ENCODE results near the gene PIK3IP1.
"Not testable (repeated sequence)": the region's sequence is repeated elsewhere in the genome, so short reads cannot be mapped to it uniquely, and the experiment has no call there.

PIK3IP1 gene

GRCh38 chr22:31314220-31314619 is 21.9 kb upstream of the PIK3IP1 start:
- H3K4me3 ChIP-seq: not testable (repeated sequence)
- H3K27ac ChIP-seq: peak overlapping the region in 8 of 21 experiments; percentile 40 to 74 (median 66)

- Histone ChIP-seq H3K27ac (peak overlapping the region in 17 of 21 experiments; percentile 1 to 74 (median 63)), H3K4me3 (no peak overlapping the region)
These were observed 21.3 kb upstream of the PIK3IP1 start for GRCh38 chr22:31313366-31314147.

GRCh38 chr22:31308181-31308580 is 15.9 kb upstream of the PIK3IP1 start:
- Histone ChIP-seq H3K27ac (no peak overlapping the region), H3K4me3 (no peak overlapping the region)

GRCh38 chr22:31305194-31305593 is 12.9 kb upstream of the PIK3IP1 start:
- Histone ChIP-seq H3K27ac (no peak overlapping the region), H3K4me3 (no peak overlapping the region)

DNA sequence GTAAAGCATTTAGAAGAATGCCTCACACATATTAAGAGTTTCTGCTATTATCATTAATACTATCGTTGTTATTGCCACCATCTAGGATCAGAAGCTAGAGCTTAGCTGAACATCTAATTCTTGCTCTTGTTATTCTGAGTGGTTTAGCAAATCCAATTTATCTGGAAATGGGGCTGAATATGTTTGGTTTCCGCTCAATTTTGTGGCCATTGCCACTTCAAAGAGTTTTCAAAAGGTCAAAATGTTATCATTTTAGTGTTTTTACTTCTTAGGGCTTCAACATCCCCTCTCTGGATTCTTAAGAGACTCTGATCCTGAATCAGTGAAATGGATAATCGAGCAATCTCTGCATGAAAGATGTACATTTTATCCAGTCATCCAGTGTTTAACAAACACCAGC is 10.2 kb upstream of the PIK3IP1 start:
- H3K4me3 ChIP-seq: no peak overlapping the region
- H3K27ac ChIP-seq: no peak overlapping the region

DNA sequence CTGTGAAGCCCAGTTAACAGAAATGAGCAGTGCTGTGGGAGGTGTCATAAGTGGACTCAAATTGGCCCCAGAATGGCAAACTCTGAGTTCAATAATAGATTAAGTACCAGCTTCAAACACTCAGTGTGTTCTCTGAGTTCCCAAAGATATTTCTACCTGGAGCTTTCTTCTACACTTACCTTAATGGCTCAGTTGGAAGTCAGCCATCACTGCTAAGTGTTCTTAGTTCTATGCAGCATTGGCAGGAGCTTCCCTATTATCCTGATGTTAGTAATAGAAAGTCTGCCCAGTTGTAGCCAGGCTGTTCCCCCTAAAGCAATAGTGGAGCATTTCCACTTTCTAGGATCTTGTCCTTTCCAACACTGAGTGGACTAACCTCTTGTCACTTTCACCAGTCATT is 9.7 kb upstream of the PIK3IP1 start:
- Histone ChIP-seq H3K4me3 (no peak overlapping the region), H3K27ac (no peak overlapping the region)

DNA sequence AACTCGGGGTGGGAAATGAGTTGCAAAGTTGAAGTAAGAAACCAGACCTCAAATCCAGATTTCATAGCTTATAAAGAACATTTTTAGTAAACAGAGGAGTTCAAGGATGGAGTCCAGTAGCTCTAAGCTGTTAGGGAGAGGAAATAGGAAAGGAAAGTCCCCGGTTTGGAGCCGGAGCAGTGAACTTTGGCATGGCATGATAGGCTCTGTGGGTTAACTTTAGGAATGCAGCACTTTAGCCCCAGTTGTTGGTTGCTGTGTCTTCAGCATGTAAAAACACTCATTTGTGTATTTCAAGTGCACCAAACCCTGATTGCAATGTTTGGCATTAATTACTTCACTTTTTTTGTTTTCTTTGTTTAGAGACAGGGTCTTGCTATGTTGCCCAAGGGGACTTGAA is 8.6 kb upstream of the PIK3IP1 start:
- H3K27ac ChIP-seq: no peak overlapping the region
- H3K4me3 ChIP-seq: no peak overlapping the region

DNA sequence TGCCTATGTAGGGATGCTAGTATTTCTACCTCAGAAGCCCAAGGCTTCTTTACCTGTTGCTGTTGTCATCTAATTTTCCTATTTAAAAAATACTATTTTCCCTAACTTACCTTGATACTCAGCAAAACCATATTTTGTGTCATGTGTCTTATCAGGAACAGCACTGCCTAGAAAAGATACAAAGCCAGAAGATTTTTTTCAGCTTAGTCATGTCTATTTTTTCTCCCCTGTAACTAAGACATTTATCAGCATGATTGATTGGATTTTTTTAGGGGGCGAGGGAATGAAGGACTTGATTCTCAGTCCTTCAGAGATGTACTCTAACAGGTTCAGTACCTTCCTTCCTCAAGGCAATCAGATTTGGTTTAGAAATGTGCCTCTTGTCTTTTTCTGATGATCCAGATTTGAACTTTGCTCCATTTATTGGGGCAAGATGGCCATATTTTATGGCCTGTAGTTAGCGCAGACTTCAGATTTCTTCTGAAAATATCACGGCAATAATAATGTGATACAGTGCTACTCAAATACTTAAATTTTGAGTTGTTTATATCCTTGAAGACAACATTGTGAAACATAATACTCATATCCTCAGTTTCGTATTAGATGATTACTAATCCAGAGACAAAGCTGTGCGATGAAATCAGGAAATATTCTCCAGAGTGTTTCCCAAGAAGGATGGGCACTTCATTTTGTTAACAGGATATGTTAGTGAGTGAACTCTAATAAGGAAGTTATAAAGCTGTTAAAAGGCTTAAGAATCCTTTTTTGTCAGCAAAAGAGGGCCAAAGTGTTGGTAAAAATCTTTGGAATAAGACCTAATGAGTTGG is 3.8 kb upstream of the PIK3IP1 start:
- no peak overlapping the region for H3K4me3 ChIP-seq
- H3K27ac ChIP-seq: peak overlapping the region in 18 of 21 experiments; percentile 35 to 78 (median 64)

GRCh38 chr22:31295360-31295759 is 3.1 kb upstream of the PIK3IP1 start:
- Histone ChIP-seq H3K4me3 (no peak overlapping the region), H3K27ac (peak overlapping the region in 16 of 21 experiments; percentile 35 to 78 (median 62))

GRCh38 chr22:31291481-31292235 is 630 bp downstream of the PIK3IP1 start:
- Histone ChIP-seq H3K27ac (peak overlapping the region; percentile 72 to 100 (median 97)), H3K4me3 (peak overlapping the region; percentile 57 to 84 (median 77))

- Histone ChIP-seq H3K4me3 (peak overlapping the region; percentile 57 to 84 (median 77)), H3K27ac (peak overlapping the region; percentile 72 to 100 (median 97))
These were observed 1.5 kb downstream of the PIK3IP1 start for GRCh38 chr22:31290494-31291471.

DNA sequence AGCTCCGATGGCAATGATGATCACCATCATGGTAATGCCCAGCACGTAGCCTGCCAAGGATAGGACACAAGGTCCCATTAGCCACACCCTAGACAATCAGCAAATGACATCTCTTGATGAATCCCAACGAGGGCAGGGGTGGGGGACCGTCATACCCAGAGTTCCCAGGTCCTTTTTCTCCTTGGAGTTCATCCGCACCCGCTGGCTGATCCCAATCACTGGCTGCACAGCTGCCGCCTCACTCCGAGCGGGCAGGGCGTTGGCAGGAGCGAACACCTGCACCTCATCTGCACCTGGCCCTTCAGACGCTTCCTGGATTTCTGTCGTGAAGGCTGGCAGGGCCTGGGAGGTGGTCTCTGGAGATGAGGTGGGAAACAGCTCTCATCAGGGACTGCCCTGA is 2.9 kb downstream of the PIK3IP1 start:
- peak overlapping the region in 6 of 7 experiments; percentile 57 to 84 (median 74) for H3K4me3 ChIP-seq
- H3K27ac ChIP-seq: peak overlapping the region in 20 of 21 experiments; percentile 30 to 100 (median 96)

DNA sequence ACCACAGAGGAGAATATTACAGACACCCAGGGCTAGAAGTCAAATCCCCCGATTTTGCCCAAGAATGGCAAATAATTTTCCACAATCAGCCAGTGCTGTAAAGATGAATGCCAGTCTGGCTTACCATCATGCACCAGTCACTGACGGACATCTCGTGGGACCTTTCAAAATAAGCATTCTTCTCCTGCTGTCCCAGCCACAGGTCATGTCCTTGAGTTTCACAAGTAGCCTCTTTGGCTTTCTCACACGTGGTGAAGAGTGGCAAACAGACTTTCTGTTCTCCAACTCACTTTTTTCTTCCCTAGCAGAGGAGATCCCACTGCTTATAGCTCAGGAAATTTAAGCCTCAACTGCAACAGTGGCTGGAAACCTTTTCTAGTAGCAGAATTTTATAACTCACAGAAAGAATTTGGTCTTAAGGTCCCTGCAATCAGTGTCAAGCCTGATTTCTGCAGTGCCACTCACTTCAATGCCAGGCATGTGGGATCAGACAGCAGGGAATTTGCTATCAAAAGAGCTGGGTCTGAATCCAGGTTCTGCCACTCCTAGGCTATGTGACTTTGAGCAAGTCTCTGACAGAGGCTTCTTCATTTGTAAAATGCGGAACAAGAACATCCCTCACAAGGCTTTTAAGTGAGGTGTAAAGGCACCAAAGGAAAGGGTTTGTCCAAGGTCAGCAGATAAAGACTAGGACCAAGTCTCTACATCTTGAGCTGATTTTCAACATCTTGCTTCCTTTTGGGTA is 3.6 kb downstream of the PIK3IP1 start:
- peak overlapping the region in 2 of 7 experiments; percentile 68 to 78 for H3K4me3 ChIP-seq
- H3K27ac ChIP-seq: peak overlapping the region in 19 of 21 experiments; percentile 30 to 100 (median 94)

- Histone ChIP-seq H3K4me3 (no peak overlapping the region), H3K27ac (peak overlapping the region in 17 of 21 experiments; percentile 10 to 100 (median 93))
These were observed 4.3 kb downstream of the PIK3IP1 start for GRCh38 chr22:31287818-31288495.

GRCh38 chr22:31286360-31287255 is 5.7 kb downstream of the PIK3IP1 start:
- Histone ChIP-seq H3K4me3 (no peak overlapping the region), H3K27ac (peak overlapping the region in 14 of 21 experiments; percentile 10 to 99 (median 78))
